HG03469 (cell line): Measurements from ENCODE around the gene AKR1D1.
A peak's percentile ranks its signal among the peaks of the same experiment; 100 is the strongest.
"Not testable (repeated sequence)": the region's sequence is repeated elsewhere in the genome, so short reads cannot be mapped to it uniquely, and the experiment has no call there.

ENCODE experiments used
- ATAC-seq: cut with Tn5 transposase; IDR thresholded peaks from one replicate; pipeline ENCODE4 v1.9.1; 2021; ENCODE audit warnings: mild to moderate bottlenecking, moderate library complexity, moderate number of reproducible peaks; ENCODE audit not compliant: unreplicated experiment

Gene AKR1D1, protein sequence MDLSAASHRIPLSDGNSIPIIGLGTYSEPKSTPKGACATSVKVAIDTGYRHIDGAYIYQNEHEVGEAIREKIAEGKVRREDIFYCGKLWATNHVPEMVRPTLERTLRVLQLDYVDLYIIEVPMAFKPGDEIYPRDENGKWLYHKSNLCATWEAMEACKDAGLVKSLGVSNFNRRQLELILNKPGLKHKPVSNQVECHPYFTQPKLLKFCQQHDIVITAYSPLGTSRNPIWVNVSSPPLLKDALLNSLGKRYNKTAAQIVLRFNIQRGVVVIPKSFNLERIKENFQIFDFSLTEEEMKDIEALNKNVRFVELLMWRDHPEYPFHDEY

GRCh38 chr7:138076196-138076595, at the start of gene AKR1D1:
Gene AKR1D1 (plus strand): TSS chr7:138076459. CDS start chr7:138076519, 60 bp downstream.
- ATAC-seq: no peak

DNA sequence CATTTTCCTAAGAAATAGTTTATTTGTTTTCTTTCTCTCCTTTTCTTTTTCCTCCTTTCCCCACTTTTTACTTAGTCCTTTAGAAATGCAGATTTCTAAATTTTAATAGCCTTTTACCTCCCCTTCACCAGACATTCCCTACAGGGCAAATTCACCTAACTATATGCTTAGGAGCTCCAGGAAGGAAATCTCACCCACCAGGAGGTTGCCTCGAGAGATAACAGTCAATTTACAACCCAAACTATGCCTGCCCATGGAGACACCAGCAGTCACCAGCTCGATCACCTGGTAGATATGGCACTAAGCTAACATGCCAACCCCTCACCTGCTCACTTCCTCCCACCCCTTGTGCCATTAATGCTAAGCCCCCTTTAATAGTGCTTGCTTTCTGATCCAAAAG, 49.2 kb upstream of the AKR1D1 start:
- ATAC-seq: no peak

- no peak for ATAC-seq
These were observed 47.1 kb upstream of the AKR1D1 start for GRCh38 chr7:138029126-138029525.

GRCh38 chr7:138029941-138030340, 46.3 kb upstream of the AKR1D1 start:
- no peak for ATAC-seq

DNA sequence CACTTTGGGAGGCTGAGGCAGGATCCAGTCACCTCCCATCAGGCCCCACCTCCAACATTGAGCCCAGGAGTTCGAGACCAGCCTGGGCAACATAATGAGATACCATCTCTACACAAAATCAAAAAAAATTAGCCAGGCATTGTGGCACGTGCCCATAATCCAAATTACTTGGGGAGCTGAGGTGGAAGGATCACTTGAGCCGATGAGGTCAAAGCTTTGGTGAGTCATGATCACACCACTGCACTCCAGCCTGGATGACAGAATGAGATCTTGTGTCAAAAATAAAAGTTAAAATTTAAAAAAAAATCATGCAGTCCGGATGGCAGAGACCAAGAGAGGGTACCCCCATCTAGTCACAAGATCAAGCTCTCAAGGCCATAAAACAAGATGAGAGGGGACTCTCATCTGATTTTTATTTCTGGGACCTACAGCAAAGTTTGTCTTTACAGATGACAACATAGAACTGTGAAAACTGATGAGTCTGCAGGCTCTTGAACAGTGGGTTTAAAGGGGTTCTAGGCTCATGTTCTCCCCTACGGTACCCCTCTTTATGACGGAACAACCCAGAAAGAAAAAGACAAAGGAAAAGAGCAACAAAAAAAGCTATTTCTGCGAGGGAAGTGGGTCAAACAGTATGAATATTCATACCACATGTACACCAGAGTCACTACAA, 45.4 kb upstream of the AKR1D1 start:
- no peak for ATAC-seq

- peak; percentile 77 for ATAC-seq
These were observed 44.1 kb upstream of the AKR1D1 start for GRCh38 chr7:138032186-138032585.

- no peak for ATAC-seq
These were observed 43.5 kb upstream of the AKR1D1 start for GRCh38 chr7:138032770-138033169.

GRCh38 chr7:138033241-138033640, 43.0 kb upstream of the AKR1D1 start:
- no peak for ATAC-seq

GRCh38 chr7:138036135-138036534, 40.1 kb upstream of the AKR1D1 start:
- no peak for ATAC-seq

DNA sequence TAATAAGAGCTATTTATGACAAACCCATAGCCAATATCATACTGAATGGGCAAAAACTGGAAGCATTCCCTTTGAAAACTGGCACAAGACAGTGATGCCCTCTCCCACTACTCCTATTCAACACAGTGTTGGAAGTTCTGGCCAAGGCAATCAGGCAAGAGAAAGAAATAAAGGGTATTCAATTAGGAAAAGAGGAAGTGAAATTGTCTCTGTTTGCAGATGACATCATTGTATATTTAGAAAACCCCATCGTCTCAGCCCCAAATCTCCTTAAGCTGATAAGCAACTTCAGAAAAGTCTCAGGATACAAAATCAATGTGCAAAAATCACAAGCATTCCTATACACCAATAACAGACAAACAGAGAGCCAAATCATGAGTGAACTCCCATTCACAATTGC, 36.2 kb upstream of the AKR1D1 start:
- not testable (repeated sequence) for ATAC-seq

DNA sequence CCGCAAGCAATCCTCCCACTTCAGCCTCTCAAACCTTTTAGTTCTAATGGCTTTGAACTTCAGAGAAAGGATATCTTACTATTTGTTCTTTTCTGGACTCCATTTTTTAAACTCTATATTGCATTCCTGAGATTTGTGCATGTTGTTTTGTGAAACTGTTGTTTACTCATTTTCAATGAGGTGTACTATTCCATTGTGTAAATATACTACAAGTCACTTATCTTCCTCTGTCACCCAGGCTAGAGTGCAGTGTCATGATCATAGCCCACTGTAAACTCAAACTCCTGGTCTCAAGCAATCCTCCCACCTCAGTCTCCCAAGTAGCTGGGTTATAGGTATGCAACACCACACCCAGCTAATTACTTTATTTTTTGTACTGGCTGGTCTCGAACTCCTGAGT, 31.4 kb upstream of the AKR1D1 start:
- ATAC-seq: no peak

- ATAC-seq: no peak
These were observed 28.4 kb upstream of the AKR1D1 start for GRCh38 chr7:138047907-138048306.

DNA sequence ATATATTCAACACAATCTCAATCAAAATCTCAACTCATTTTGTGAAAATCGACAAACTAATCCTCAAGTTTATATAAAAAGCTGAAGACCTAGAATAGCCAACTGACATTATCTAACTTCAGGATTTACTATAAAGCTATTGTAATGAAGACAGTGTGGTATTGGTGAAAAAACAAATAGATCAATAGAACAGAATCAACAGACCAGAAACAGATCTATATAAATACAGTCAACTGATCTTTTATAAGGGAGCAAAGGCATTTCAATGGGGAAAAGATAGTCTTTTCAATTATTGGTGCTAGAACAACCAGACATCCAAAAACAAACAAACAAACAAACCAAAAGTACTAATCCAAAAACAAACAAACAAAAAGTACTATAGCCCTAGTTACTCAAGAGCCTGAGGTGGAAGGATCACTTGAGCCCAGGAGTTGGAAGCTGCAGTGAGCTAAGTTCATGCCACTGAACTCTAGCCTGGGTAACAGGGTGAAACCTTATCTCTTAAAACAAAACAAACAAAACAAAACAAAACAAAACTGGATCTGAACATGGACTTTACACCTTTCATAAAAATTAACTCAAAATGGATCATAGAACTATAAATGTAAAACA, 26.6 kb upstream of the AKR1D1 start:
- ATAC-seq: no peak

DNA sequence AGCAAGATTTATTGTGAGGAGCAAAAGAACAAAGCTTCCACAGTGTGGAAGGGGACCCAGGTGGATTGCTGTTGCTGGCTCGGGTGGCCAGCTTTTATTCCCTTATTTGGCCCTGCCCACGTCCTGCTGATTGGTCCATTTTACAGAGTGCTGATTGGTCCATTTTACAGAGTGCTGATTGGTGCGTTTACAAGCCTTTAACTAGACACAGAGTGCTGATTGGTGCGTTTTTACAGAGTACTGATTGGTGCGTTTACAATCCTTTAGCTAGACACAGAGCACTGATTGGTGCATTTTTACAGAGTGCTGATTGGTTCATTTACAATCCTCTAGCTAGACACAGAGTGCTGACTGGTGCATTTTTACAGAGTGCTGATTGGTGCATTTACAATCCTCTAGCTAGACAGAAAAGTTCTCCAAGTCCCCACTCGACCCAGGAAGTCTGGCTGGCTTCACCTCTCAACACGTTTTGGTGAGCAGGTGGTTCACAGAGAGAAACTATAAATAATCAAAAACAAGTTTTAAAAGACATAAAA, 24.5 kb upstream of the AKR1D1 start:
- not testable (repeated sequence) for ATAC-seq

- no peak for ATAC-seq
These were observed 23.6 kb upstream of the AKR1D1 start for GRCh38 chr7:138052696-138053095.

DNA sequence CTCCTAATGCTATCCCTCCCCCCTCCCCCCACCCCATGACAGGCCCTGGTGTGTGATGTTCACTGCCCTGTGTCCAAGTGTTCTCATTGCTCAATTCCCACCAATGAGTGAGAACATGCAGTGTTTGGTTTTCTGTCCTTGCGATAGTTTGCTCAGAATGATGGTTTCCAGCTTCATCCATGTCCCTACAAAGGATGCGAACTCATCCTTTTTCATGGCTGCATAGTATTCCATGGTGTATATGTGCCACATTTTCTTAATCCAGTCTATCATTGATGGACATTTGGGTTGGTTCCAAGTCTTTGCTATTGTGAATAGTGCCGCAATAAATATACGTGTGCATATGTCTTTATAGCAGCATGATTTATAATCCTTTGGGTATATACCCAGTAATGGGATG, 20.6 kb upstream of the AKR1D1 start:
- not testable (repeated sequence) for ATAC-seq

DNA sequence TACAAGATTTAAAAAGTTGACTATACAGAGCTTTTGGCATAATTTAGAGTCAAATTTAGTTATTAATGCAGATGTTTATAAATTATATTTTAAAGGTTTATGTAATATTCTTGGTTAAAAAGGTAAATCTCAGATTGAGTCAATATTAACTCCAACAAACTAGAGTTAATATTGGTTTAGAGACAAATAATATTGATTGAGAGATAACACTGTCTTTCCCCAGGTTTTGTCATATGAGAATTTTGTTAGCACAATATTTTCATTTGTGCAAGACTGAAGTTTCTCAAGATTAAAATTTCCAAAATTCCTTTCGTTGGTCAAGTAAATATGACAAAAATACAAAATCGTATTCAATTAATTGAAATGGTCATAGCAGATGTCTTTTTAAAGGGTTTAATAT, 12.9 kb upstream of the AKR1D1 start:
- no peak for ATAC-seq

DNA sequence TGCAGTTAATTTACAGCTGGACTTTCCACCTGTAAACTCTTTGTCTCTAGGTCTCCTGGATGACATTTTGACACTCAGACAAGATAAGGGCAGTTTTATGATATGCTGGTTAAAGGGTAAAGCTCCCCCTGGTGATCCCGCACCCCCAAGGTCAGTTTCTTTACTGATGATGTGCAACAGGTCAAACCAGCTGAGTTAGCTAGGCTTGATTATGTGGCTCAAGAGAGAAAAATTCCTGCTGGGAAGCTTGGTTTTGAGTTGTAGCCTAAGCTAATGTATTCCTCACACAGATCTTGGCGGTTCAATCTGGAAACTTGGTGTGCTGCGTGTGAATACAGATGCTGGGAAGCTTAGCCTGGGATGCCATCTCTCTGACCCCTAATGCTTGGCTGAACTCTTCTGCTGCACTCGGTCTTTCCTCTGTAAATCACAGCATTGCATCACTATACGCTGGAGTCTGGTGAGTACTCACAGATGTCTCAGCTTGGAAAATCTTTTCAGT, 11.4 kb upstream of the AKR1D1 start:
- no peak for ATAC-seq

DNA sequence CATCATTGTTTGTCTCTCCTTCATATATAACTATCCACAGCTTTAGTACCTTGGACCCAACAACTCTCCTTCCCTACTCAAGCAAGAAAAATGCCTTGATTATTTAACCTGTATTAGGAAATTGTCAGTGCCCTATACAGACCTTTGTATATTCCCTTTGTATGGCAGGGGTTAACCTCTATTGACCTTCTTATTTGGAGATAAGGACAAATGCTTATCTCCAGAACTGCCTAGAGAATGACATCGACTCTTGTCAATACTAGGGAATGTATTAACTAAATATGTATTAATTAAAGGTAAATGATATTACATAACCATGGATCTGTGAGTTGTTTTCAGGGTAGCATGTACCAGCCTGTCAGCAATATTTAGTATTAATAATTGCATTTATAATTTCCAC, 10.4 kb upstream of the AKR1D1 start:
- ATAC-seq: no peak

GRCh38 chr7:138066954-138067394, 9.3 kb upstream of the AKR1D1 start:
- no peak for ATAC-seq

DNA sequence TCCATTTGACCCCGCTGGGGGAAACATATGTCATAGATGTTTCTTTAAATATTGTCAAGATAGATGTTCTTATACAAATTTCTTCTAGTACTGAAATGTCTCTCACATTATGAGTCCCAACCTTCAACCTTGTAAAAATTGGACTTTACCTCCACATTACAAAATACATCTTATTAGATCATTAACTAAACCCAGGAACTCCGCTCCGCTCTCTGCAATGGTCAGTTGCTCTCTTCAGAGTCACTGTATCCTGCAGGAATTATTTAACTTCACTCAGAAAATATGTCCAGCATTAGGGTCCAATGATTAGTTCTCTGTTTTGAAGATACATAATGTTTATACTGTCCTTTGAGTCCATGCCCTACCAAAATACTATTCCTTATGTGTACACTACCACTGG, 8.5 kb upstream of the AKR1D1 start:
- no peak for ATAC-seq

DNA sequence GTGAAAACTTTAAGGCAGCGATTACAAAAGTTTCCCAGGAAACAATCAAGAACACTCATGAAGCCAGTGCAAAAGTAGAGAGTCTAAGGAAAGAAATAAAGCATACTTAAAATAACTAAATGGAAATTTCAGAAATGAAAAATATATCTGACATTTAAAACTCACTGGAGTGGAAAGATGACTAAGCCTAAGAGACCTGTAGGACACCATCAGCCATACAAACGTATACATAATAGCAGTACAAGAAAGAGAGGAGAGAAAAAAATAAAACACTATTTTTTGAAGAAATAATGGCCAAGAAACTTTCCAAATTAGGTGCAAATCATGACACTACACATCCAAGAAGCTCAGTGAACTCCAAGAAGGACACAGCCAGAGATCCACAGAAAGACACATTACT, 5.4 kb upstream of the AKR1D1 start:
- no peak for ATAC-seq
